Activated CD8-positive, alpha-beta T cell treated with anti-CD3 and anti-CD28 coated beads, Interleukin-2, amount 10 ng/mL, durations not matched to agents 7 days and 5 days (primary cell): ENCODE data around the gene TPBGL. TPM values are rescaled to one million over a fixed set of nuclear protein-coding genes. Genes with fewer than 3 reads are reported as not detected.

Experiments used
- ATAC-seq: fragments of 150-1000 bp; cut with Tn5 transposase; one replicate; pipeline ENCODE4 v1.10.0; 2021; ENCODE audit warnings: moderate library complexity
- CTCF ChIA-PET: fragments of 350-600 bp; sonication (Branson Sonifier 250); formaldehyde crosslinking; loops from one replicate; lab custom pipeline; 2021; ENCODE audit warnings: antibody characterized with exemption; lab: Charles Lee
- POLR2A ChIA-PET: fragments of 350-600 bp; sonication (Branson Sonifier 250); formaldehyde crosslinking; loops from one replicate; lab custom pipeline; 2021; ENCODE audit warnings: antibody characterized with exemption; lab: Charles Lee
- DNase-seq: peaks from one replicate; pipeline ENCODE4 v3.0.0-alpha.2; 2020
- H3K27ac Mint-ChIP-seq: one replicate; pipeline ENCODE4 v1.8.0; 2021; ENCODE audit warnings: mild to moderate bottlenecking, mixed read lengths
- H3K27me3 Mint-ChIP-seq: one replicate; pipeline ENCODE4 v1.8.0; 2021; ENCODE audit warnings: low read depth, mixed read lengths
- H3K36me3 Mint-ChIP-seq: one replicate; pipeline ENCODE4 v1.8.0; 2021; ENCODE audit warnings: low read depth, mixed read lengths
- H3K4me1 Mint-ChIP-seq: one replicate; pipeline ENCODE4 v1.8.0; 2021; ENCODE audit warnings: low read depth, mixed read lengths
- H3K4me3 Mint-ChIP-seq: one replicate; pipeline ENCODE4 v1.8.0; 2021; ENCODE audit warnings: mild to moderate bottlenecking, mixed read lengths
- H3K9me3 Mint-ChIP-seq: one replicate; pipeline ENCODE4 v1.8.0; 2022; ENCODE audit warnings: mixed read lengths; ENCODE audit not compliant: insufficient read depth
- total RNA-seq, 2 experiments: library from RNA; stranded (reverse); gene quantifications; one replicate each; pipeline ENCODE4 v1.2.3, GENCODE V29; 2021

Gene TPBGL
- total RNA-seq, 2 experiments from 2014 or later, result 0.13 TPM; not detected in 1

DNA sequence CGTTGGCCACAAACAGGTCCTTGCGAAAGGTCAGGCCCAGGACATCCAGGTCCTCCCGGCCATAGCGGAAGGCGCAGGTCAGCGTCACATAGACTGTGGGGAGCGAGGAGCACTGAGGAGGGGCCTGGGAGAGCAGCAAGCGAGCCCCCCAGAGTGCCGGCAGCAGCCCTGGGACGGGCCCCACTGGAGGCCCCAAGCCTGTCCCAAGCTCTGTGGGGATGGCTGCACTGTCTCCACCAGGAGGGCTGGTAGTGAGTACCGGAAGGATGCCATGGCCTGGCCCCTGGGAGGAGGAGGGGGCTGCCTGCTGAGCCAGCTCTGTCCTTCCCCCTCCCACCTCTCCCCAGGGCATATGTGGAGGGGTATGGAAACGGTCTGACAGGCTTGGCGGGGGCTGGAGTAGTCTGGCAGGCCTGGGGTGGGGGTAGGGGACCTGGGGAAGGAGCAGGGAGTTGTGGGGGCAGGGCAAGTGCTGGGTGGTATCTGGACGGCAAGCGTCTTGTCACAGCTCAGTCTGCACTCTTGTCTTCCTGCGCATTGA is 42.9 kb downstream of the TPBGL start:
- no peak overlapping the region for H3K4me3 Mint-ChIP-seq
- ATAC-seq (no peak), DNase-seq (no peak)
- POLR2A ChIA-PET, result interaction anchor here (0.7 kb wide), 1 partner anchor 100 kb away, joined by 3 read pairs; no protein-coding TSS in a partner anchor
- peaks cover 17% of the 10 kb centered on the region for H3K36me3 Mint-ChIP-seq
- H3K27me3 Mint-ChIP-seq, result no peaks in the 10 kb centered on the region
- no peaks in the 10 kb centered on the region for H3K9me3 Mint-ChIP-seq
- H3K27ac Mint-ChIP-seq, result no peak overlapping the region
- CTCF ChIA-PET, result interaction anchor here (1.1 to 13.3 kb wide), 3 partner anchors 47 to 125 kb away, joined by 3 to 401 read pairs (median 48); no protein-coding TSS in a partner anchor
- peaks cover 4% of the 10 kb centered on the region for H3K4me1 Mint-ChIP-seq

DNA sequence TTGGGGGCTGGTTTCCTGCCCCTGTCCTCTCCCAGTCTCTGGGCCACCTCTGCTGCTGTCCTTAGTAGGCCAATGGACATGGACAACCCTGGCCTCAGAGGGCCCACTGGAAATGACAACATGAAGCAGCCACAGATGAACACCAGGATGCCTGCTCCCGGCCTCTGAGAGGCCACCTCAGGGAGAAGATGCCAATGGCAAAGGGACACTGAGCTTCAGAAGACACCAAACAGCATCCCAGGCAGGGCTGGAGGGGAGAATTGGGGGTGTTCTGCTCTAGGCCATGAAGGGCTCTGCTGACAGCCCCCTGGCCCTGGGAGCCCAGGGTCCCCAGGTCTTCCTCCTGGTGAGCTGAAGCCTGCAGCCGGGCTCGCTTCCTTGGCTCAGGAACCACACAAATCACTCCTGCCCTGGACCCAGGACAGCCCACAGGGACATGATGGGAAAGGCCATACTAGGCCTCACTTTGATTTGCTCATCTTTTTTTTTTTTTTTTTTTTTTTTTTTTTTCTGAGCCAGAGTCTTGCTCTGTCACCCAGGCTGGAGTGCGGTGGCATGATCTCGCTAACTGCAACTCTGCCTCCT is 45.3 kb downstream of the TPBGL start:
- H3K4me1 Mint-ChIP-seq, result no peaks in the 10 kb centered on the region
- no peaks in the 10 kb centered on the region for H3K9me3 Mint-ChIP-seq
- POLR2A ChIA-PET, result interaction anchor here (1.5 kb wide), 1 partner anchor 8 kb away, joined by 4 read pairs; no protein-coding TSS in a partner anchor
- H3K36me3 Mint-ChIP-seq, result peaks cover 6% of the 10 kb centered on the region
- no peaks in the 10 kb centered on the region for H3K27me3 Mint-ChIP-seq
- DNase-seq (no peak), ATAC-seq (no peak)
- no peak overlapping the region for H3K27ac Mint-ChIP-seq
- no peak overlapping the region for H3K4me3 Mint-ChIP-seq
- CTCF ChIA-PET, result interaction anchor here (1.1 kb wide), 1 partner anchor 98 kb away, joined by 3 read pairs; no protein-coding TSS in a partner anchor

DNA sequence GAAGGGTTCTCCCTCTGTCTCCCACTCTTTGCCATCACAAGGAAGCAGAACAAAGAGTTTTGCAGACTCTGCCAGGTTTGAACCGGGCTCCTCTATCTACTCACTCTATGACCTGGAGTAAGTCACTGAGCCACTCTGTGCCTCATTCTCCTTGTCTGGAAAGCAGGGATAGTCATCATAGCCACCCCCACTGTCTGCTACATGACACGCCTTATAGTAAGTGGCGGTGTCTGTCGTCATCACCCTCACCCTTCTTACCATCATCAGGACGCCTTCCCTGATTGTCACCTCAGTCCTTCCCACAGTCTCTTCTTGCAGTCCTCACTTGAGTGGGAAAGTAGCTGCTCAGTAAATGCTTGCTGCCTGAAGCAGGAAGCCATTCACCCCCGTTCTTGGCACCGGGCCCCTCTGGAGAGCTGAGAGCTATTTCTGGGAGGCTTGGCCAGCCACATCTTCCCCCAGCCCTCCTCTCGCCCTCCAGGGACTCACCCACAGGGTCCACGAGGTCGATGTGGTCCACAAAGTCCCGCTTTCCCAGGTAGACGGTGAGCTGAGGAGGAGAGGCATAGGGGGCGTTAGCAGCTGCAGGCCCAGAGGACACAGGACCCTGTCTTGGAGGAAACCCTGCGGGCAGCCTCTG is 46.4 kb downstream of the TPBGL start:
- POLR2A ChIA-PET, result no interaction called here
- no peak for ATAC-seq
- H3K27ac Mint-ChIP-seq, result peak overlapping the region; percentile 2
- no peaks in the 10 kb centered on the region for H3K27me3 Mint-ChIP-seq
- DNase-seq, result no peak
- CTCF ChIA-PET, result interaction anchor here (1.1 kb wide), 1 partner anchor 165 kb away, joined by 3 read pairs; no protein-coding TSS in a partner anchor
- no peaks in the 10 kb centered on the region for H3K9me3 Mint-ChIP-seq
- H3K4me3 Mint-ChIP-seq, result no peak overlapping the region
- peaks cover 2% of the 10 kb centered on the region for H3K36me3 Mint-ChIP-seq
- H3K4me1 Mint-ChIP-seq, result no peaks in the 10 kb centered on the region

DNA sequence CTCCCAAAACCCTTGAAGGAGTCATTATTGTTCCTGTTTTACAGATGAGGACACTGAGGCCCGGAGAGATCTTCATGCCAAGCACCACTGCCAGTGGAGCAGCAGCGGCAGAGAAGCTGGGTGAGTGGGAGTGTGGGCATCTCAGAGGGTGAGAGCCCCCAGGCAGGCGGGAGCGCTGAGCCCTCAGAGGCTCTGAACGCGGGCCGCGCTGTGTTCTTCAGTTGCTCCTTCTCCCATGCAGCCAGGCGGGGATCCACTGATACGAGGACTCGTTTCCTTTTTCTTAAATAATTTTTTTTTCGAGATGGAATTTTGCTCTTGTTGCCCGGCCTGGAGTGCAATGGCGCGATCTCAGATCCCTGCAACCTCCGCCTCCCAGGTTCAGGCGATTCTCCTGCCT is 47.0 kb downstream of the TPBGL start:
- Mint-ChIP-seq H3K9me3 (no peaks in the 10 kb centered on the region), H3K4me1 (no peaks in the 10 kb centered on the region), H3K36me3 (peaks cover 2% of the 10 kb centered on the region), H3K27ac (no peak overlapping the region), H3K4me3 (no peak overlapping the region), H3K27me3 (no peaks in the 10 kb centered on the region)
- ATAC-seq (no peak), DNase-seq (no peak)
- POLR2A ChIA-PET, result no interaction called here
- CTCF ChIA-PET, result interaction anchor here (1.1 kb wide), 1 partner anchor 164 kb away, joined by 3 read pairs; no protein-coding TSS in a partner anchor

DNA sequence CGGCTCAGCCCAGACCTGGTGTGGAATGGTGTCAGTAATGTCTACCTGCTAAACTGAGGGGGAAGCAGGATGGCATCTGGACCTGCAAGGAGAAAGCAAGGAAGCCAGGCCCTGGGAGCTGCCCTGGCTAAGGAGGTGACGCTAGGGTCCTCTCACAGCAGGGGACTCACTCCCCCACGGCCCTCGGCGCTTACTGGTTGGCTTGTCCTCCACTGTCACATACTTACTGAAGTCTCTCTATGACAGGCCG is 48.9 kb downstream of the TPBGL start:
- no peak for ATAC-seq
- Mint-ChIP-seq H3K4me3 (no peak overlapping the region), H3K4me1 (peaks cover 8% of the 10 kb centered on the region), H3K36me3 (peaks cover 2% of the 10 kb centered on the region), H3K9me3 (no peaks in the 10 kb centered on the region), H3K27me3 (no peaks in the 10 kb centered on the region), H3K27ac (no peak overlapping the region)
- ChIA-PET POLR2A (no interaction called here), CTCF (interaction anchor here (1.0 to 1.6 kb wide), 2 partner anchors 9 to 19 kb away, joined by 3 to 6 read pairs; no protein-coding TSS in a partner anchor)
- DNase-seq, result no peak

DNA sequence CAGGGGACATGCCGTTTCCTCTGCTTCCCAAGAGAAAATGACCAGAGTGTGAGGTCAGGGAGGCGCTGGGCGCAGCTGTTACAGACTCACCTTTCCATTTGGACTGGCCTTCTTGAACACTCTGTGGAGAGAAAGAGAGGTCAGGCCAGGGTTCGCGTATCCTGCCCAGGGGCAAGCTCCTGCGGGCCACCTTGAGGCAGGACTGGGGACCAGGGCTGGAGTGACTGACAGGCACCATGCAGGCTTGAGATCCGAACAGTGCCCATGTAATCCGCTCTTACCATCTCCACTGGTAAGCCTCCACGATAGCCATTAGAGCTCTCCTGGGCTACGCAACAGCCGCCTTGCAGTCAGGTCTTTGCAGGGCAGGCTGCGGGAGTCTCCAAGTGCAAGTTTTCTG is 49.3 kb downstream of the TPBGL start:
- DNase-seq (no peak), ATAC-seq (no peak)
- ChIA-PET CTCF (interaction anchor here (1.0 to 1.6 kb wide), 2 partner anchors 10 to 19 kb away, joined by 3 to 6 read pairs; no protein-coding TSS in a partner anchor), POLR2A (interaction anchor here (0.6 kb wide), 1 partner anchor 11 kb away, joined by 3 read pairs; no protein-coding TSS in a partner anchor)
- peaks cover 2% of the 10 kb centered on the region for H3K36me3 Mint-ChIP-seq
- H3K27me3 Mint-ChIP-seq, result no peaks in the 10 kb centered on the region
- H3K27ac Mint-ChIP-seq, result no peak overlapping the region
- peaks cover 8% of the 10 kb centered on the region for H3K4me1 Mint-ChIP-seq
- no peak overlapping the region for H3K4me3 Mint-ChIP-seq
- no peaks in the 10 kb centered on the region for H3K9me3 Mint-ChIP-seq

DNA sequence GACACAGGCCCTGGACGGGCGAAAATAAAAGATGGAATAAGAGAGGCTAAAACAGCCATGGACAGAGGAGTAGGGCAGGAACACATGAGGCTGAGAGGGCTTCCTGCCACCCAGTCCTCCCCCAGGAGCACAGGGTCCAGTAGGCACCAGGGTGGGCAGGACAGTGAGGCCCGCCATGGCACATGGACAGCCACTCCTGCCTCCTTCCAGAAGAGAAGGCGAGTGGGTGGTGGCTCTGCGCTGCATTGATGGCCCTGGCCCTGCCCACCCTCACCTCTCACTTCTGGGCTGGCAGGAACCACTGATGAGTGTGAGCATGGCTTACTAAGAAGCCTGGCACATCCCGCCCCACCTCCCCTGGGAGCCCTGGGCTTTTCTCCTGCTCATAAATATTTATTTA is 51.2 kb downstream of the TPBGL start:
- peaks cover 8% of the 10 kb centered on the region for H3K36me3 Mint-ChIP-seq
- POLR2A ChIA-PET, result no interaction called here
- no peak overlapping the region for H3K4me3 Mint-ChIP-seq
- DNase-seq (no peak), ATAC-seq (no peak)
- H3K4me1 Mint-ChIP-seq, result peaks cover 8% of the 10 kb centered on the region
- H3K27ac Mint-ChIP-seq, result no peak overlapping the region
- H3K27me3 Mint-ChIP-seq, result no peaks in the 10 kb centered on the region
- no peaks in the 10 kb centered on the region for H3K9me3 Mint-ChIP-seq
- CTCF ChIA-PET, result interaction anchor here (1.6 kb wide), 1 partner anchor 97 kb away, joined by 7 read pairs; no protein-coding TSS in a partner anchor

DNA sequence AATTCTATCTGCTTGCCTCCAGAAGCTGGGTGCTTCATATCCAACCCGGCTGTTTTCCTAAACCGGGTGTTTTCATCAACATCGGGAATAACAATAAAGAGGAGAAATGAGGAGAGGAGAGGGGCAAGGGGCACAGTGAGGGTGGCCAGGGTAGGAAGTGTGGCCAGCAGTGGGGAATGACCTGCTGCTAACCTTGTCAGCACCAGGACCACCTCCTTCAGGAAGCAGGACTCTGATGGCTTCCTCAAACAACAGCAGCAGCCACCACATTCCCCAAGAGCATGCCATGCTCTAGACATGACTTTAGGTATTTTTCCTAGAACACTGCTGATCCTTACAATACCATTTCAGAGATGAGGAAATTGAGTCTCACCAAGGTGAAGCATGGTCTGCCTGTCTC is 52.4 kb downstream of the TPBGL start:
- Mint-ChIP-seq H3K27me3 (no peaks in the 10 kb centered on the region), H3K4me3 (no peak overlapping the region), H3K4me1 (peaks cover 8% of the 10 kb centered on the region), H3K9me3 (no peaks in the 10 kb centered on the region), H3K36me3 (peaks cover 13% of the 10 kb centered on the region), H3K27ac (peak overlapping the region; percentile 4)
- POLR2A ChIA-PET, result interaction anchor here (0.9 to 1.0 kb wide), 2 partner anchors 8 to 18 kb away, joined by 3 to 4 read pairs; no protein-coding TSS in a partner anchor
- CTCF ChIA-PET, result interaction anchor here (1.6 to 1.8 kb wide), 2 partner anchors 13 to 96 kb away, joined by 6 to 7 read pairs; no protein-coding TSS in a partner anchor
- no peak for DNase-seq
- ATAC-seq, result no peak

Other genes with a start within 250 kb of the TPBGL start
- gene OR2AT4, start 143.9 kb upstream of the TPBGL start, total RNA-seq, result not detected
- not detected for gene SLCO2B1, start 89.7 kb upstream of the TPBGL start, total RNA-seq
- 10 to 100 TPM; 69.4 to 82.6 TPM for gene ARRB1, start 110.9 kb downstream of the TPBGL start, total RNA-seq
- 1,000 to 10,000 TPM; 2,820 to 2,871 TPM for gene RPS3, start 158.7 kb downstream of the TPBGL start, total RNA-seq
- gene KLHL35, start 192.4 kb downstream of the TPBGL start, total RNA-seq, result under 1 TPM; 0.26 to 0.31 TPM